A673 (cell line): Measurements from ENCODE around the gene ASB16. TPM values are rescaled to one million over a fixed set of nuclear protein-coding genes. Genes with fewer than 3 reads are reported as not detected.

Experiments
- BruUV-seq: library from RNA; stranded (reverse); fragments of 400-500 nt; replicated peaks from 2 replicates; lab custom pipeline; 2021; lab: Mats Ljungman, UMichigan
- CTCF ChIA-PET: fragments of 300-600 bp; sonication (Branson Sonifier 250); formaldehyde crosslinking; loops from one replicate; lab custom pipeline; 2022; ENCODE audit warnings: antibody characterized with exemption; lab: Charles Lee
- POLR2A ChIA-PET: fragments of 300-600 bp; sonication (Branson Sonifier 250); formaldehyde crosslinking; loops from one replicate; lab custom pipeline; 2022; ENCODE audit warnings: antibody characterized with exemption; ENCODE audit not compliant: low non-redundant PET; lab: Charles Lee
- DNase-seq: peaks from one replicate; pipeline ENCODE4 v3.0.0-alpha.2; 2015; ENCODE audit warnings: low spot score
- H3K27ac ChIP-seq: fragments of 200-600 bp; sonication (generic); 2 replicates; pipeline ENCODE4 v1.5.1; 2016; ENCODE audit warnings: mixed run types, low read depth, mild to moderate bottlenecking, mixed read lengths, antibody characterized with exemption, low read length; ENCODE audit not compliant: poor library complexity, severe bottlenecking
- H3K27me3 ChIP-seq: fragments of 200-600 bp; sonication (generic); replicated peaks from 2 replicates; pipeline ENCODE4 v1.6.1; 2017; ENCODE audit warnings: mixed run types, low read depth, mild to moderate bottlenecking, mixed read lengths, antibody characterized with exemption, low read length; ENCODE audit not compliant: insufficient read depth, poor library complexity
- H3K36me3 ChIP-seq: fragments of 200-600 bp; sonication (generic); 2 replicates; pipeline ENCODE4 v1.6.1; 2016; ENCODE audit warnings: mixed run types, mild to moderate bottlenecking, mixed read lengths, antibody characterized with exemption, low read length; ENCODE audit not compliant: insufficient read depth, poor library complexity, severe bottlenecking
- H3K4me1 ChIP-seq: fragments of 200-600 bp; sonication (generic); 2 replicates; pipeline ENCODE4 v1.6.1; 2017; ENCODE audit warnings: mixed run types, mild to moderate bottlenecking, mixed read lengths, antibody characterized with exemption, low read length; ENCODE audit not compliant: insufficient read depth, poor library complexity, severe bottlenecking
- H3K4me3 ChIP-seq: fragments of 200-600 bp; sonication (generic); 2 replicates; pipeline ENCODE4 v1.5.1; 2016; ENCODE audit warnings: low read depth, mixed run types, mild to moderate bottlenecking, mixed read lengths, low read length; ENCODE audit not compliant: poor library complexity, severe bottlenecking
- H3K9me3 ChIP-seq: fragments of 200-600 bp; sonication (generic); 2 replicates; pipeline ENCODE4 v1.6.1; 2016; ENCODE audit warnings: mixed run types, low read depth, mild to moderate bottlenecking, mixed read lengths, antibody characterized with exemption, low read length; ENCODE audit not compliant: poor library complexity, severe bottlenecking
- EZH2 ChIP-seq: fragments of 200-600 bp; sonication (generic); IDR thresholded peaks from 2 replicates; pipeline ENCODE4 v1.6.1; 2017; ENCODE audit warnings: borderline replicate concordance, low read depth, mild to moderate bottlenecking, mixed read lengths, antibody characterized with exemption, low read length; ENCODE audit not compliant: poor library complexity, severe bottlenecking
- intact Hi-C: fragments of 100-400 bp; cut with micrococcal nuclease; formaldehyde crosslinking; loops from one replicate; pipeline ENCODE4 v1.10.0; 2022; ENCODE audit not compliant: unreplicated experiment
- total RNA-seq: library from RNA; stranded (reverse); gene quantifications from 2 replicates; pipeline ENCODE4 v1.2.3, GENCODE V29; 2021
- TF ChIP-seq, protein P1 (sequence below): fragments of 300-800, 200-600 bp; sonication (generic); conservative IDR thresholded peaks from 2 replicates; pipeline ENCODE4 v1.5.1; 2017; ENCODE audit warnings: low read depth, mild to moderate bottlenecking, antibody characterized with exemption, low read length, moderate library complexity, mixed read lengths

The ASB16 gene
- total RNA-seq, 1 experiment from 2014 or later: 0.17 TPM

DNA sequence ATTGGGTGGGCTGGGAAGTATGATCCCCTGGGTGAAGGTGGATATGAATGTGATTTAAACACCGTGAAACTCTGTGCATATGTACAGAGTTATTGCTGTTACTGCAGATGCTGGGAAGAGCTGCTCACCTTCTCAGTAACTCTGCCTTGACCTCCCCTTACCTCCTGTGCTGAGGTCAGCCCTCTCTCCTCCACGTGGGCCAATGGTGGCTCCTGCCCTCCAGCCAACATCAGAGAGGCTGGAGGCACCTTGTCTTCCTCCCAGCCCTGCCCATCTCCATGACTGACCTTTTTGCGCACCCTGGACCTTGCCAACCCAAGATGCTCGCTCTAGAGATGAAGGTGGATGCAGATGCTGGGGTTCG, 387 bp upstream of the ASB16 start:
- no TSS peak for BruUV-seq
- DNase-seq: no peak
- Histone ChIP-seq H3K4me1 (no peaks in the 10 kb centered on the region), H3K9me3 (no peaks in the 10 kb centered on the region), H3K27ac (no peak overlapping the region), H3K36me3 (no peaks in the 10 kb centered on the region), H3K27me3 (no peaks in the 10 kb centered on the region), H3K4me3 (no peak overlapping the region)
- intact Hi-C loops: loop anchor here (5.0 kb wide), 1 partner anchor 228 kb away; the partner anchor contains the start of gene PPY
- POLR2A ChIA-PET: no interaction called here
- CTCF ChIA-PET: no interaction called here
- no peak for TF ChIP-seq EZH2
- TF ChIP-seq, protein P1, sequence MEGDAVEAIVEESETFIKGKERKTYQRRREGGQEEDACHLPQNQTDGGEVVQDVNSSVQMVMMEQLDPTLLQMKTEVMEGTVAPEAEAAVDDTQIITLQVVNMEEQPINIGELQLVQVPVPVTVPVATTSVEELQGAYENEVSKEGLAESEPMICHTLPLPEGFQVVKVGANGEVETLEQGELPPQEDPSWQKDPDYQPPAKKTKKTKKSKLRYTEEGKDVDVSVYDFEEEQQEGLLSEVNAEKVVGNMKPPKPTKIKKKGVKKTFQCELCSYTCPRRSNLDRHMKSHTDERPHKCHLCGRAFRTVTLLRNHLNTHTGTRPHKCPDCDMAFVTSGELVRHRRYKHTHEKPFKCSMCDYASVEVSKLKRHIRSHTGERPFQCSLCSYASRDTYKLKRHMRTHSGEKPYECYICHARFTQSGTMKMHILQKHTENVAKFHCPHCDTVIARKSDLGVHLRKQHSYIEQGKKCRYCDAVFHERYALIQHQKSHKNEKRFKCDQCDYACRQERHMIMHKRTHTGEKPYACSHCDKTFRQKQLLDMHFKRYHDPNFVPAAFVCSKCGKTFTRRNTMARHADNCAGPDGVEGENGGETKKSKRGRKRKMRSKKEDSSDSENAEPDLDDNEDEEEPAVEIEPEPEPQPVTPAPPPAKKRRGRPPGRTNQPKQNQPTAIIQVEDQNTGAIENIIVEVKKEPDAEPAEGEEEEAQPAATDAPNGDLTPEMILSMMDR: no peak

DNA sequence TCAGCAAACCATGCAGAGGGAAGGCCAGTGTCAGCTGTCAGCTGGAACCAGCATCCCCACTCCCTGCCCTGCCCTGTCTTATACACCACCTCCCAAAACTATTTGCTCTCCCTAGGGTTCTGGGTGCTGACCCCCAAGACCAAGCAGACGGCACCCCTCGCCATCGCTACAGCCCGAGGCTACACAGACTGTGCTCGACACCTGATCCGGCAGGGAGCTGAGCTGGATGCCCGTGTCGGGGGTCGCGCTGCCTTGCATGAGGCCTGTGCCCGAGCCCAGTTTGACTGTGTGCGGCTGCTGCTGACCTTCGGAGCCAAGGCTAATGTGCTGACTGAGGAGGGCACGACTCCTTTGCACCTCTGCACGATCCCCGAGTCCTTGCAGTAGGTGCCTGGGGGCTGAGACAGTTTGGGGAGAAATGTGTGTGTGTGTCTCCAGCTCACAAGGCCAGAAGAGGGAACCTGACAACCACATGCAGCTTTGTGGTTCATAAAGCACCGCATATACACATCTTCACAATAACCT, 1.5 kb downstream of the ASB16 start:
- H3K4me3 ChIP-seq: no peak overlapping the region
- ChIA-PET CTCF (no interaction called here), POLR2A (interaction anchor here (0.5 kb wide), 1 partner anchor 46 kb away, joined by 3 read pairs; no protein-coding TSS in a partner anchor)
- H3K27me3 ChIP-seq: no peaks in the 10 kb centered on the region
- H3K27ac ChIP-seq: no peak overlapping the region
- H3K9me3 ChIP-seq: no peaks in the 10 kb centered on the region
- DNase-seq: no peak
- intact Hi-C loops: loop anchor here (5.0 kb wide), 1 partner anchor 230 kb away; the partner anchor contains the start of gene PPY
- no TSS peak for BruUV-seq
- H3K4me1 ChIP-seq: no peaks in the 10 kb centered on the region
- H3K36me3 ChIP-seq: no peaks in the 10 kb centered on the region
- TF ChIP-seq, protein P1: no peak
- TF ChIP-seq EZH2: no peak

DNA sequence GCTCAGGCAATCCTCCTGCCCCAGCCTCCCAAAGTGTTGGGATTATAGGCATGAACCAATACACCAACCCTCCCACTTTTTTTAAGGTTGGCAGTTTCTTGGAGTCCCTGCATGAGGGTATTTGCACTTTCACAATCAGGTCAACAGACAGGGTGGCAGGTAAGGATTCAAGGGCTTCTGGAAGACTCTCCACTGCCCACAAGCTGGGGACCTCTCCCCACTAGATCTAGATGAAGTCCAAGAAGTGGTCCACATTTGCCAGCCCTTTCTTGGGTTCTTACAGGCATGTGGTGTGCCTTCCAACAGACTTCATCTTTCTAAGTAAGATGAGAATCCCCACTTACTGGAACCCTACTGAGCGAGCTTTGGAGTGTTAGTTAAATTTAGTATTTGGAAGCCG, 3.9 kb downstream of the ASB16 start:
- Histone ChIP-seq H3K27ac (no peak overlapping the region), H3K36me3 (no peaks in the 10 kb centered on the region), H3K27me3 (no peaks in the 10 kb centered on the region), H3K4me1 (no peaks in the 10 kb centered on the region), H3K9me3 (no peaks in the 10 kb centered on the region), H3K4me3 (no peak overlapping the region)
- TF ChIP-seq EZH2: no peak
- TF ChIP-seq, protein P1: no peak
- POLR2A ChIA-PET: no interaction called here
- intact Hi-C loops: loop anchor here (5.0 kb wide), 1 partner anchor 232 kb away; the partner anchor contains the start of gene PPY
- CTCF ChIA-PET: no interaction called here
- DNase-seq: no peak
- BruUV-seq: no TSS peak
